IMR-90 (cell line): ENCODE data around the gene TSPAN4. TPM values are rescaled to one million over a fixed set of nuclear protein-coding genes. Genes with fewer than 3 reads are reported as not detected.
A peak's percentile ranks its signal among the peaks of the same experiment; 100 is the strongest.

Experiments used
- ATAC-seq: fragments of 200-7000 bp; cut with Tn5 transposase; 2 replicates; pipeline ENCODE4 v1.9.1; 2020; ENCODE audit warnings: low read depth, mild to moderate bottlenecking, moderate library complexity
- BruUV-seq: library from RNA; stranded (reverse); fragments of 400-500 nt; replicated peaks from 2 replicates; lab custom pipeline; 2021; lab: Mats Ljungman, UMichigan
- CTCF ChIA-PET: fragments of 300-600 bp; formaldehyde crosslinking; extraction: SDS; loops from one replicate; lab custom pipeline; 2021; ENCODE audit warnings: antibody characterized with exemption; lab: Yijun Ruan, JAX
- POLR2A ChIA-PET: fragments of 300-600 bp; sonication (Branson Sonifier 250); formaldehyde crosslinking; loops from one replicate; lab custom pipeline; 2022; ENCODE audit warnings: antibody characterized with exemption; ENCODE audit not compliant: unreplicated experiment; lab: Charles Lee
- DNase-seq: peaks from one replicate; pipeline ENCODE4 v3.0.0; 2013
- H2AFZ ChIP-seq: replicated peaks from 2 replicates; pipeline ENCODE3; 2013; ENCODE audit warnings: low read length, mild to moderate bottlenecking; ENCODE audit not compliant: poor library complexity
- H2AK5ac ChIP-seq: 2 replicates; pipeline ENCODE4 v1.6.1; 2013; ENCODE audit warnings: low read depth, low read length, inconsistent platforms
- H2AK9ac ChIP-seq: replicated peaks from 2 replicates; pipeline ENCODE3; 2013; ENCODE audit warnings: mild to moderate bottlenecking, low read depth, low read length, moderate library complexity; ENCODE audit not compliant: poor library complexity
- H2BK120ac ChIP-seq: 2 replicates; pipeline ENCODE4 v1.6.1; 2013; ENCODE audit warnings: low read depth, low read length, inconsistent platforms
- H2BK15ac ChIP-seq: 3 replicates; pipeline ENCODE4 v1.6.1; 2013; ENCODE audit warnings: low read depth, low read length, inconsistent platforms
- H2BK20ac ChIP-seq: 2 replicates; pipeline ENCODE4 v1.6.1; 2013; ENCODE audit warnings: low read depth, mild to moderate bottlenecking, inconsistent platforms, low read length, moderate library complexity
- H2BK5ac ChIP-seq: 2 replicates; pipeline ENCODE4 v1.6.1; 2013; ENCODE audit warnings: mild to moderate bottlenecking, low read depth, low read length, inconsistent platforms; ENCODE audit not compliant: poor library complexity, severe bottlenecking
- H3K14ac ChIP-seq: replicated peaks from 2 replicates; pipeline ENCODE4 v1.6.1; 2013; ENCODE audit warnings: low read depth, low read length, inconsistent platforms
- H3K18ac ChIP-seq: 2 replicates; pipeline ENCODE4 v1.6.1; 2013; ENCODE audit warnings: low read depth, low read length, control low read depth
- H3K23ac ChIP-seq: 2 replicates; pipeline ENCODE4 v1.6.1; 2013; ENCODE audit warnings: low read depth, low read length, inconsistent platforms
- H3K27ac ChIP-seq: 2 replicates; pipeline ENCODE4 v1.5.1; 2013; ENCODE audit warnings: mild to moderate bottlenecking, control low read depth, low read length; ENCODE audit not compliant: insufficient read depth
- H3K27me3 ChIP-seq: 2 replicates; pipeline ENCODE4 v1.6.1; 2013; ENCODE audit warnings: low read length; ENCODE audit not compliant: control insufficient read depth, insufficient read depth
- H3K36me3 ChIP-seq: 2 replicates; pipeline ENCODE4 v1.6.1; 2013; ENCODE audit warnings: low read length, mixed read lengths; ENCODE audit not compliant: control insufficient read depth, insufficient read depth
- H3K4ac ChIP-seq: 2 replicates; pipeline ENCODE4 v1.6.1; 2013; ENCODE audit warnings: low read depth, low read length, inconsistent platforms
- H3K4me1 ChIP-seq: 2 replicates; pipeline ENCODE4 v1.6.1; 2013; ENCODE audit warnings: low read length, mixed read lengths; ENCODE audit not compliant: control insufficient read depth, insufficient read depth
- H3K4me2 ChIP-seq: 2 replicates; pipeline ENCODE4 v1.6.1; 2013; ENCODE audit warnings: low read depth, mild to moderate bottlenecking, control low read depth, low read length, moderate library complexity
- H3K4me3 ChIP-seq: 2 replicates; pipeline ENCODE4 v1.5.1; 2013; ENCODE audit warnings: low read depth, mild to moderate bottlenecking, control low read depth, low read length, moderate library complexity; ENCODE audit not compliant: insufficient read depth
- H3K56ac ChIP-seq: 2 replicates; pipeline ENCODE4 v1.6.1; 2013; ENCODE audit warnings: low read length, inconsistent platforms; ENCODE audit not compliant: insufficient read depth; ENCODE audit errors: extremely low read depth
- H3K79me1 ChIP-seq, 2 experiments: 2 replicates each; pipeline ENCODE4 v1.6.1; 2013; ENCODE audit warnings: low read length in 2 of 2, inconsistent platforms in 1 of 2, low read depth in 1 of 2
- H3K9ac ChIP-seq: 2 replicates; pipeline ENCODE4 v1.6.1; 2013; ENCODE audit warnings: low read depth, low read length, control low read depth
- H3K9me1 ChIP-seq: 2 replicates; pipeline ENCODE4 v1.6.1; 2013; ENCODE audit warnings: low read length, inconsistent platforms; ENCODE audit not compliant: insufficient read depth
- H3K9me3 ChIP-seq: 2 replicates; pipeline ENCODE4 v1.6.1; 2013; ENCODE audit warnings: low read length; ENCODE audit not compliant: control insufficient read depth, insufficient read depth
- H4K20me1 ChIP-seq: 2 replicates; pipeline ENCODE4 v1.6.1; 2013; ENCODE audit warnings: low read length, inconsistent platforms; ENCODE audit not compliant: insufficient read depth
- H4K5ac ChIP-seq: 2 replicates; pipeline ENCODE4 v1.6.1; 2013; ENCODE audit warnings: mild to moderate bottlenecking, low read depth, low read length, control low read depth
- H4K8ac ChIP-seq, 2 experiments: 2 replicates each; pipeline ENCODE4 v1.6.1; 2013; ENCODE audit warnings: low read depth in 2 of 2, low read length in 2 of 2, control low read depth in 1 of 2, inconsistent platforms in 1 of 2
- H4K91ac ChIP-seq: 2 replicates; pipeline ENCODE4 v1.6.1; 2013; ENCODE audit warnings: low read depth, low read length, inconsistent platforms; ENCODE audit not compliant: insufficient read depth
- MAZ ChIP-seq: IDR thresholded peaks from 2 replicates; pipeline ENCODE4 v1.6.1; 2012; ENCODE audit warnings: low read depth, mild to moderate bottlenecking, low read length, improper control_type of control experiment, moderate library complexity, borderline replicate concordance
- POLR2A ChIP-seq: IDR thresholded peaks from 2 replicates; pipeline ENCODE4 v1.6.1; 2012; ENCODE audit warnings: mild to moderate bottlenecking, low read depth, low read length
- RCOR1 ChIP-seq: IDR thresholded peaks from 2 replicates; pipeline ENCODE4 v1.6.1; 2012; ENCODE audit warnings: mild to moderate bottlenecking, low read length, improper control_type of control experiment; ENCODE audit not compliant: insufficient replicate concordance
- WGBS, 2 experiments: methylation state at CpG; one replicate each; pipeline versions ENCODE4 v1.1.5 to v1.1.7; 2013; ENCODE audit warnings: missing lambda C conversion rate in 2 of 2; ENCODE audit not compliant: insufficient read length in 1 of 2; ENCODE audit errors: extremely low coverage in 2 of 2; 5-methylcytosine and 5-hydroxymethylcytosine counted together
- dilution Hi-C: fragments of 300-500 bp; cut with HindIII; formaldehyde crosslinking; loops from one replicate; pipeline ENCODE4 v1.14.3; 2018; ENCODE audit warnings: low sequenced_read_pairs; ENCODE audit not compliant: unreplicated experiment
- in situ Hi-C: fragments of 300-500 bp; cut with MboI; formaldehyde crosslinking; loops from 3 replicates; pipeline ENCODE4 v1.14.3; 2019; ENCODE audit warnings: low sequenced_read_pairs, inconsistent platforms, mixed read lengths
- intact Hi-C: fragments of 100-400 bp; cut with micrococcal nuclease; formaldehyde crosslinking; loops from 2 replicates; pipeline ENCODE4 v1.10.0; 2022
- polyA plus RNA-seq, 3 experiments: library from polyadenylated mRNA; depleted of rRNA; stranded (reverse); fragments of >200 nt; gene quantifications; 2 replicates each; pipeline ENCODE4 v1.2.3, GENCODE V29; 2012; ENCODE audit warnings: low replicate concordance in 1 of 3
- total RNA-seq: library from RNA; depleted of rRNA; stranded (reverse); fragments of >200 nt; gene quantifications from 2 replicates; pipeline ENCODE4 v1.2.3, GENCODE V29; 2012
- TF ChIP-seq, protein P1 (sequence below): conservative IDR thresholded peaks from 2 replicates; pipeline ENCODE4 v1.5.1; 2012; ENCODE audit warnings: mild to moderate bottlenecking, low read depth, low read length, improper control_type of control experiment
- TF ChIP-seq, protein P2 (sequence below): fragments of 150-350 bp; IDR thresholded peaks from 2 replicates; pipeline ENCODE4 v1.6.1; 2016; ENCODE audit warnings: low read depth, mild to moderate bottlenecking, low read length, moderate library complexity, borderline replicate concordance

TSPAN4 gene
- total and polyA plus RNA-seq, 2 of the 4 experiments (the other 2 are of a cell fraction): 161 to 293 TPM

DNA sequence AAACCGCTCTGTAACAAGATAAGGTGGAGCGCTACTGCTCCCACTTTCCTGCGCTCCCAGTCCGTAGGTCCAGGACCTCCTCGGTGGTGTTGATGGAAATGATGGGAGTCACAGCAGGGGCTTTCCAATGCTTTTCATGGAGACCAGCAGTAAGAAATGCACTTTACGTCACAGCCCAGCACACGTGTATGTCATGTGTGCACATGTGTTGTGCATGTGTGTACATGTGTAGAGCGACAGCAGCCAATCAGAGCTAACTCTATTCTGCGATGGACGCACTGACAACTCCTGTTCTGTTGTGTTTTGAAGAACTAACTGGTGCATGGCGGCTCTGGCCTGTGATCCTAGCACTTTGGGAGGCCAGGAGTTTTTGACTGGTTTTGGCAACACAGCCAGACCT, 66.8 kb downstream of the TSPAN4 start:
- H2AFZ ChIP-seq: no peak overlapping the region
- H3K79me1 ChIP-seq: peaks cover 9 to 52% of the 10 kb centered on the region in 2 experiments
- H2BK120ac ChIP-seq: no peak overlapping the region
- TF ChIP-seq RCOR1: no peak
- TF ChIP-seq, protein P1, sequence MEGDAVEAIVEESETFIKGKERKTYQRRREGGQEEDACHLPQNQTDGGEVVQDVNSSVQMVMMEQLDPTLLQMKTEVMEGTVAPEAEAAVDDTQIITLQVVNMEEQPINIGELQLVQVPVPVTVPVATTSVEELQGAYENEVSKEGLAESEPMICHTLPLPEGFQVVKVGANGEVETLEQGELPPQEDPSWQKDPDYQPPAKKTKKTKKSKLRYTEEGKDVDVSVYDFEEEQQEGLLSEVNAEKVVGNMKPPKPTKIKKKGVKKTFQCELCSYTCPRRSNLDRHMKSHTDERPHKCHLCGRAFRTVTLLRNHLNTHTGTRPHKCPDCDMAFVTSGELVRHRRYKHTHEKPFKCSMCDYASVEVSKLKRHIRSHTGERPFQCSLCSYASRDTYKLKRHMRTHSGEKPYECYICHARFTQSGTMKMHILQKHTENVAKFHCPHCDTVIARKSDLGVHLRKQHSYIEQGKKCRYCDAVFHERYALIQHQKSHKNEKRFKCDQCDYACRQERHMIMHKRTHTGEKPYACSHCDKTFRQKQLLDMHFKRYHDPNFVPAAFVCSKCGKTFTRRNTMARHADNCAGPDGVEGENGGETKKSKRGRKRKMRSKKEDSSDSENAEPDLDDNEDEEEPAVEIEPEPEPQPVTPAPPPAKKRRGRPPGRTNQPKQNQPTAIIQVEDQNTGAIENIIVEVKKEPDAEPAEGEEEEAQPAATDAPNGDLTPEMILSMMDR: no peak
- TF ChIP-seq, protein P2, sequence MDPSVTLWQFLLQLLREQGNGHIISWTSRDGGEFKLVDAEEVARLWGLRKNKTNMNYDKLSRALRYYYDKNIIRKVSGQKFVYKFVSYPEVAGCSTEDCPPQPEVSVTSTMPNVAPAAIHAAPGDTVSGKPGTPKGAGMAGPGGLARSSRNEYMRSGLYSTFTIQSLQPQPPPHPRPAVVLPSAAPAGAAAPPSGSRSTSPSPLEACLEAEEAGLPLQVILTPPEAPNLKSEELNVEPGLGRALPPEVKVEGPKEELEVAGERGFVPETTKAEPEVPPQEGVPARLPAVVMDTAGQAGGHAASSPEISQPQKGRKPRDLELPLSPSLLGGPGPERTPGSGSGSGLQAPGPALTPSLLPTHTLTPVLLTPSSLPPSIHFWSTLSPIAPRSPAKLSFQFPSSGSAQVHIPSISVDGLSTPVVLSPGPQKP: no peak
- no peak for TF ChIP-seq POLR2A
- no peak for TF ChIP-seq MAZ
- intact Hi-C loops: no loop called here
- no peaks in the 10 kb centered on the region; the same call in none of the 2 replicates for H4K20me1 ChIP-seq
- no TSS peak for BruUV-seq
- H3K18ac ChIP-seq: no peak overlapping the region
- no peaks in the 10 kb centered on the region for H3K27me3 ChIP-seq
- 0 out of 2 replicates have a peak, but pooled peaks cover 8% of the 10 kb centered on the region for H3K9me1 ChIP-seq
- ATAC-seq: no peak
- H2AK5ac ChIP-seq: no peak overlapping the region
- peak overlapping the region; percentile 22; the same call in 1 of the 2 replicates for H3K4me2 ChIP-seq
- H3K4me1 ChIP-seq: peaks cover 7% of the 10 kb centered on the region; the same call in 1 of the 2 replicates
- no peak overlapping the region for H3K27ac ChIP-seq
- no peak overlapping the region for H3K4me3 ChIP-seq
- CTCF ChIA-PET: no interaction called here
- no peak overlapping the region for H4K91ac ChIP-seq
- dilution Hi-C loops: no loop called here
- in situ Hi-C loops: no loop called here
- no peak overlapping the region for H4K8ac ChIP-seq
- no peaks in the 10 kb centered on the region for H3K9me3 ChIP-seq
- H4K5ac ChIP-seq: no peak overlapping the region
- peaks cover 4% of the 10 kb centered on the region for H3K36me3 ChIP-seq
- H2BK20ac ChIP-seq: no peak overlapping the region
- H3K4ac ChIP-seq: no peak overlapping the region
- no peak overlapping the region for H3K56ac ChIP-seq
- POLR2A ChIA-PET: no interaction called here
- no peak overlapping the region for H3K14ac ChIP-seq
- H3K23ac ChIP-seq: no peak overlapping the region
- WGBS, 2 experiments: 90% methylated on average over 9 of the region's 11 CpGs; no CpG with 5 or more reads in 1 of the 2 experiments
- no peak overlapping the region for H2BK5ac ChIP-seq
- no peak overlapping the region for H3K9ac ChIP-seq
- DNase-seq: no peak
- peak overlapping the region; percentile 50 for H2AK9ac ChIP-seq
- no peak overlapping the region for H2BK15ac ChIP-seq
